NCI-H748 (cell line): ENCODE measurements around the gene SOBP.
"Not testable (repeated sequence)": the region's sequence is repeated elsewhere in the genome, so short reads cannot be mapped to it uniquely, and the experiment has no call there.

Experiments
- DNase-seq: peaks from one replicate; lab custom pipeline; 2025; ENCODE audit not compliant: unreplicated experiment; lab: John Stamatoyannopoulos, UW

Gene SOBP

GRCh38 chr6:107547451-107547840 lies 57.5 kb downstream of the SOBP start:
- peak; percentile 94 for DNase-seq

- DNase-seq = peak; percentile 75
Measured at GRCh38 chr6:107550241-107550840, 60.4 kb downstream of the SOBP start.

GRCh38 chr6:107550906-107551305 lies 61.0 kb downstream of the SOBP start:
- no peak for DNase-seq

GRCh38 chr6:107553121-107553520 lies 63.2 kb downstream of the SOBP start:
- DNase-seq = not testable (repeated sequence)

GRCh38 chr6:107554326-107554725 lies 64.4 kb downstream of the SOBP start:
- DNase-seq = no peak

- DNase-seq = no peak
Measured at GRCh38 chr6:107554918-107555317, 65.0 kb downstream of the SOBP start.

GRCh38 chr6:107555449-107555848 lies 65.5 kb downstream of the SOBP start:
- peak; percentile 96 for DNase-seq

- DNase-seq = no peak
Measured at GRCh38 chr6:107556082-107556481, 66.2 kb downstream of the SOBP start.

GRCh38 chr6:107557698-107558097 lies 67.8 kb downstream of the SOBP start:
- DNase-seq = no peak

- DNase-seq = peak; percentile 56
Measured at GRCh38 chr6:107560657-107561056, 70.7 kb downstream of the SOBP start.

- DNase-seq = no peak
Measured at GRCh38 chr6:107561306-107561705, 71.4 kb downstream of the SOBP start.

GRCh38 chr6:107563694-107564588 lies 74.0 kb downstream of the SOBP start:
- no peak for DNase-seq

GRCh38 chr6:107564589-107564951 lies 74.7 kb downstream of the SOBP start:
- no peak for DNase-seq

GRCh38 chr6:107565165-107565723 lies 75.3 kb downstream of the SOBP start:
- DNase-seq = no peak

- DNase-seq = no peak
Measured at GRCh38 chr6:107567643-107568042, 77.7 kb downstream of the SOBP start.

GRCh38 chr6:107569473-107569872 lies 79.6 kb downstream of the SOBP start:
- no peak for DNase-seq

- no peak for DNase-seq
Measured at GRCh38 chr6:107571354-107571753, 81.4 kb downstream of the SOBP start.

GRCh38 chr6:107572886-107573285 lies 83.0 kb downstream of the SOBP start:
- DNase-seq = no peak

- DNase-seq = no peak
Measured at GRCh38 chr6:107574856-107575255, 84.9 kb downstream of the SOBP start.

- no peak for DNase-seq
Measured at GRCh38 chr6:107576852-107577251, 86.9 kb downstream of the SOBP start.

GRCh38 chr6:107578642-107579341 lies 88.9 kb downstream of the SOBP start:
- DNase-seq = no peak
